GM12864 (cell line): Measurements from ENCODE around the gene VPS37C.
"Not testable (repeated sequence)": the region's sequence is repeated elsewhere in the genome, so short reads cannot be mapped to it uniquely, and the experiment has no call there.

Experiments
- DNase-seq: peaks from one replicate; pipeline ENCODE4 v3.0.0-alpha.2; 2011; ENCODE audit warnings: low read depth
- H3K4me3 ChIP-seq: 2 replicates; pipeline ENCODE4 v1.5.1; 2011; ENCODE audit warnings: mild to moderate bottlenecking, low read depth, low read length, control low read depth
- TF ChIP-seq, protein P1 (sequence below): IDR thresholded peaks from 2 replicates; pipeline ENCODE4 v1.5.1; 2011; ENCODE audit warnings: low read depth, mild to moderate bottlenecking, moderate library complexity, low read length, control low read depth, inconsistent platforms; ENCODE audit errors: missing control alignments

VPS37C gene

DNA sequence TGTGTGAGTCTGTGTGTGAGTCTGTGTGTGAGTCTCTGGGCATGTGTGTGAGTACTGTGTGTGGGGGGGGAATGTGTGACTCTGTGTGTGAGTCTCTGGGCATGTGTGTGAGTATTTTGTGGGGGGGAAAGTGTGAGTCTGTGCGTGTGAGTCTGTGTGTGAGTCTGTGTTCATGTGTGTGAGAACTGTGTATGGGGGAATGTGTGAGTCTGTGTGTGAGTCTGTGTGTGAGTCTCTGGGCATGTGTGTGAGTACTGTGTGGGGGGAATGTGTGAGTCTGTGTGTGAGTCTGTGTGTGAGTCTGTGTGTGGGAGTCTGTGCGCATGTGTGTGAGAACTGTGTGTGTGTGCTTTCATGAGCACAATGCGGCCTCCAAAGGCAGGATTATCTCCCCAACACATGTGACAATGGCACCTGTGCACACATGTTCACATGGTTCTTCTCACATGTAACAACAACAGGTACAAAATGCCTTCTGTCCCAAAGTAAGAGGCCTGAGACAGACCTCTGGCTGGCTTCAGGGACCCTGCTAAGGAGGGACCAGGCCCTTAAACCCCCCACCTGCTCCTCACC is 57.3 kb downstream of the VPS37C start:
- no peak overlapping the region for H3K4me3 ChIP-seq
- DNase-seq = no peak
- TF ChIP-seq, protein P1, sequence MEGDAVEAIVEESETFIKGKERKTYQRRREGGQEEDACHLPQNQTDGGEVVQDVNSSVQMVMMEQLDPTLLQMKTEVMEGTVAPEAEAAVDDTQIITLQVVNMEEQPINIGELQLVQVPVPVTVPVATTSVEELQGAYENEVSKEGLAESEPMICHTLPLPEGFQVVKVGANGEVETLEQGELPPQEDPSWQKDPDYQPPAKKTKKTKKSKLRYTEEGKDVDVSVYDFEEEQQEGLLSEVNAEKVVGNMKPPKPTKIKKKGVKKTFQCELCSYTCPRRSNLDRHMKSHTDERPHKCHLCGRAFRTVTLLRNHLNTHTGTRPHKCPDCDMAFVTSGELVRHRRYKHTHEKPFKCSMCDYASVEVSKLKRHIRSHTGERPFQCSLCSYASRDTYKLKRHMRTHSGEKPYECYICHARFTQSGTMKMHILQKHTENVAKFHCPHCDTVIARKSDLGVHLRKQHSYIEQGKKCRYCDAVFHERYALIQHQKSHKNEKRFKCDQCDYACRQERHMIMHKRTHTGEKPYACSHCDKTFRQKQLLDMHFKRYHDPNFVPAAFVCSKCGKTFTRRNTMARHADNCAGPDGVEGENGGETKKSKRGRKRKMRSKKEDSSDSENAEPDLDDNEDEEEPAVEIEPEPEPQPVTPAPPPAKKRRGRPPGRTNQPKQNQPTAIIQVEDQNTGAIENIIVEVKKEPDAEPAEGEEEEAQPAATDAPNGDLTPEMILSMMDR = no peak

DNA sequence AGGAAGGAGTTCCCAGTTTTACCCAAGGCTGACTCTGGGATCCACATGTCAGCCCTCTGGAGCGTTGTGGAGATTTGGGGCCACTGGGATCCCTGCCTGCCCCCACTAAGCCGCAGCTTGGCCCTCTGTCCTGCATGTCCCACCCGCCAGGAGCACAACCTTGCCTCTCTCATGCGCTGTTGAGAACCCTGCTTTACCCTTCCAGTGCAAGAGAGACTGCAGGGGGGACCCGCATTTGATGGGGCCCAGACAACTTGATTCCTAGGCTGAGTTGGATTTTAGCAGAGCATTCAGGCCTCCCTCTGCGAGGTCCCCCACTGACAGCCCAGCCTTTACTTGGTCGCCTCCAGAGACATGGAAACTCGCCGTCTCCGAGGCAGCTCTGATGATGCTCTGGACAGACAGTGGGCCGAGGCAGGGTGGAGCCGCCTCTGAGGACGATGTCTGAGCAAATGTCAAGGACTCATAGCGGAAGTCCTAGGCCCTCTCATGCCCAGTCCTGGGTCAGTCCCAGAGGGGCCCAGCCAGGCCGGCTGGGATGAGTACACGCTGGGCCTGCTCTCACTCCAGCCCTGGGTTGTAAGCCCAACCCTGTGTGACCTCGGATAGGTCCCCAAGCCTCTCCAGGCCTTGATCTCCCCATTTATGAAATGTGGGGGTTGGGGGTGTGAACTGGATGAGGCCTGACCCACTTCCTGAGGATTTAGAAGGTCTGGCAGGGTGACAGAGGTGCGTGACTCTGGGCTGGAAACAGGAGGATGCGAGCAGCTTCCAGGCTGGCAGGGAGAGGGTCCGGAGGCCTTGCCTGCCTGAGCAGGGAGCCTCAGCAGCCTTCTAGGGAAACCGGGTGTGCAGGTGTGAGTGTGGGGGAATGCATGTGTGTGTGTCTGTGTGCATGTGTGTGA is 58.3 kb downstream of the VPS37C start:
- H3K4me3 ChIP-seq = no peak overlapping the region
- TF ChIP-seq, protein P1 = no peak
- DNase-seq = no peak

DNA sequence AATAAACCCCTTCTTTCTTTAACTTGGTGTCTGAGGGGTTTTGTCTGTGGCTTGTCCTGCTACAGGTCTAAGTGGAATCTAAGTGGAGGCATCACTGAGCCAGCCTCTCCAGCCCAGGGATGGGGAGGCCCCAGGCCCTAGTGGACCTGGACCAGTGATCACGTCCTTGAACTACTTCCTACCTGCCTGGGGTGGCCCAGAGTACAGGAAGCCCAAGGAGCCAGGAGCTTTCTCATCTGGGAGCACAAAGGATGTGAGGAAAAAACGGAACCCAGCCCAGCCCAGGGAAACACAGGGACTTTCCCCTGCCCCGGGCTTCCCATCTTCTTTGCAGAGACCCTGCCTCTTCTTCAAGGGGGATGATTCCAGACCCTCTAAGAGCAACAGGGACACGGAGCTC is 62.4 kb downstream of the VPS37C start:
- TF ChIP-seq, protein P1 = no peak
- no peak for DNase-seq
- H3K4me3 ChIP-seq = no peak overlapping the region

DNA sequence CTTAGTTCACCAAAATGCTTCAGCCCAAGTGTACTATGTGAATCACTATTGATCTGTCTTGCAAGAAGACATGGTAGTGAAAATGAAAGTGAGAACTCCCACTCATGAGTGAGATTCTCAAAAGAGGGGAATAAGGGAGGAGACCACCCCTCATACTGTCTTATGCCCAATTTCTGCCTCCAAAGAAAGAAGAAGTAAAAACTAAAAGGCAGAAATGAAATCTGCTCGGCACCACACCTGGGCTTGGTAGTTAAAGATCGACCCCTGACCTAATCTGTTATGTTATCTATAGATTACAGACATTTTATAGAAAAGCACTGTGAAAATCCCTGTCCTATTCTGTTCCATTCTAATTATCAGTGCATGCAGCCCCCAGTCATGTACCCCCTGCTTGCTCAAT is 63.0 kb downstream of the VPS37C start:
- H3K4me3 ChIP-seq, DNase-seq: not testable (repeated sequence)

DNA sequence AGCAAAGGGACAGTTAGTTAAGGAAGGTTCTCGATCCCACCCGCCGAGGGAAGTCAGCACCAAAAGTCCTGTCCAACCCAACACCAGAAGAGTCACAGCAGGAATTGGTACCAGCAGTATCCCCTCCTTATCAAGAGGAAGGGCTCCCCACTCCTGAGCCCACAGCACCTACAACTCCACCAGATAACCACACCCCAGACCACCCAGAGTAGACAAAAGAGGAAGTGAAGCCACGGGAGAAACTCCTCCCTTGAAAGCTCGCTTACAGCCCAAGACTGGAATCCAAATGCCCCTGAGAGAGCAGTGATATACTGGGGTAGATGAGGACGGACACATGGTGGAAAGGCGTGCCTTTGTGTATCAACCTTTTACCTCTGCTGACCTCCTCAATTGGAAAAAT is 66.2 kb downstream of the VPS37C start:
- no peak overlapping the region for H3K4me3 ChIP-seq
- TF ChIP-seq, protein P1 = no peak
- DNase-seq = no peak

DNA sequence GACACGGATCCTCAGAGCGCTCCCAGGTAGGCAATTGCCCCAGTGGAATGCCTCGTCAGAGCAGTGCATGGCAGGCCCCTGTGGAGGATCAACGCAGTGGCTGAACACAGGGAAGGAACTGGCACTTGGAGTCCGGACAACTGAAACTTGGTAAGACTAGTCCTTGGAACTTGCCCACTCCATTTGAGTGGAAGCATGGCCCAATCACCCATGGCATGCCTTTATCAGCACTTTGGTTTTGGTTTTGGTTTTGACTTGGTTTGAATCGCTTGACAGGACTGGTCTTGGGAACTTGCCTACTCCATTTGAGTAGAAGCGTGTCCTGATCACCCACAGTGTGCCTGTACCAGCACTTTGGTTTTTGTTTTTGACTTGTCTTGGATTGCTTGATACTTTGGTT is 67.1 kb downstream of the VPS37C start:
- not testable (repeated sequence) for H3K4me3 ChIP-seq, DNase-seq

DNA sequence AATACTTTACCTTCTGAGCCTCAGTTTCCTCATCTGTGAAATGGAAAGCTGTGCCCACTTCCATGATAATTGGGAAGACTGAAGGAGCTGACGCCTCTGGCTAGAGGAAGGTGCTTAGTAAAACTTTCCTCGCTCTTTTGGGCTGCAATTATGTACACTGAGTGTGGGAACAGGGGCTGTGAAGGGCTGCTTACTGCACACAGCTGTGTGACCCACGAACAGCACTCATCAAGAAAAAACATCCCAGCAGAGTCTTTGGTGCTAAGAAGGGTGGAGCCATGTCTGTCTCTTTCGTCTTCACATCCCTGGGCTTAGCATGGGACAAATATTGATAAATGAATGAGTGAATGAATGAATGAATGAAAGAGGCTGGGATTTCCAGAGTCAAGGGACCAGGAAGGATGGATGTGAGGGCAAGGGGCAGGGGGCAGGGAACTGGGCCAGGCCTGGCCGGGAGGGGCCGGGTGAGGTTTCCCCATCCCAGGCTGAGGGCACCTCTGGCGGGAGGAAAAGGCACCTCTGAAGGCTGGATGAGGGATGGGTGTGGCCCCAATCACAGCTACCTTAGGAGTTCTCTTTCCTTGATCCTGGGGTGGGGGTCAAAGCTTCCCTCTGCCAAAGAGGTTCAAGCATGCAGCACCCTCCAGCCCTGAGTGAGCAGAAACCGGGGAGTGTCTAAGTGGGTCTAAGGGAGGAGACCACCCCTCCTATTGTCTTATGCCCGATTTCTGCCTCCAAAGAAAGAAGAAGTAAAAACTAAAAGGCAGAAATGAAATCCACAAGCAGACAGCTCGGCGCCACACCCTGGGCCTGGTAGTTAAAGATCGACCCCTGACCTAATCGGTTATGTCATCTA is 68.1 kb downstream of the VPS37C start:
- H3K4me3 ChIP-seq = peak overlapping the region; percentile 52
- TF ChIP-seq, protein P1 = no peak
- DNase-seq = no peak
